Activated CD4-positive, alpha-beta T cell treated with anti-CD3 and anti-CD28 coated beads, Interleukin-2, amount 50 U/mL, for 1 hour (primary cell): Measurements from ENCODE around the gene KIAA0408.
"Not testable (repeated sequence)": the region's sequence is repeated elsewhere in the genome, so short reads cannot be mapped to it uniquely, and the experiment has no call there.

ENCODE experiments used
- DNase-seq: peaks from one replicate; pipeline ENCODE4 v3.0.0-alpha.2; 2020

KIAA0408 gene

DNA sequence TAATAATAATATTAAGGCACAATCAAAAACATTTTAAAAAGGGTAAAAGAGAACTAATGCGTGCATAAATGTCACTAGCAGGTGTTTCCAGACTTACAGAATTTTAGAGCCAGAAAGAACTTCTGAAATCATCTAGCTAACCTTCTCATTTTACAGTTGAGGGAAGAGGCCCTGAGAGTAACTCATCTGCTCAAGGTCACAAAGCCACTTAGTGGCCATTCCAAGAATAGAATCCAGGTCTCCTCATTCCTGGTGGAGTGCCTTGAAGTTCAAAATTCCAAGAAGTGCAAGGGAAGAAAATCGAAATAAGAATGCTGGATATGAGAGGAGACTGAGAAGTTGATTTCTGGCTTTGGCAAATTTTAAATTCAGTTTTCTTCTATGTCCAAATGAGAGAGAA is 3.2 kb upstream of the KIAA0408 start:
- no peak for DNase-seq

- DNase-seq: no peak
These were observed 1.3 kb upstream of the KIAA0408 start for GRCh38 chr6:127460465-127460864.

GRCh38 chr6:127458817-127459216 is 372 bp downstream of the KIAA0408 start:
- no peak for DNase-seq

DNA sequence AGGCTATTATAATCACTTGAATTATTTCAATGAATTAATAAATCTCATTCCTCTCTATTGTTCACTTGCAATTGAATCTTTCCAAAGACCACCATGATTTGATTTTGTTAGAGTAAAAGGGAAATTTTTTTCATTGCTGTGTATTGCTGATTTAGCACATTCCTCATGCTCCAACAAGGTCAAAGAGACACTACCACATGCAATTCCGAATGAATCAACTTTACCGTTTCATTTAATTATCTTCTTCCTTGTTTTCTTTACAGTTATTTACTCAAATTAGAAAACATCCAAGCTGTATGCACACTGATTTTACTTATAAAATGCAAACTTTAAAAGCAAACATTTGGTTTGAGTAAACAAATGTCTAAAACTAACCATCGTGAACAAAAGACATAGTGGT is 967 bp downstream of the KIAA0408 start:
- DNase-seq: no peak

DNA sequence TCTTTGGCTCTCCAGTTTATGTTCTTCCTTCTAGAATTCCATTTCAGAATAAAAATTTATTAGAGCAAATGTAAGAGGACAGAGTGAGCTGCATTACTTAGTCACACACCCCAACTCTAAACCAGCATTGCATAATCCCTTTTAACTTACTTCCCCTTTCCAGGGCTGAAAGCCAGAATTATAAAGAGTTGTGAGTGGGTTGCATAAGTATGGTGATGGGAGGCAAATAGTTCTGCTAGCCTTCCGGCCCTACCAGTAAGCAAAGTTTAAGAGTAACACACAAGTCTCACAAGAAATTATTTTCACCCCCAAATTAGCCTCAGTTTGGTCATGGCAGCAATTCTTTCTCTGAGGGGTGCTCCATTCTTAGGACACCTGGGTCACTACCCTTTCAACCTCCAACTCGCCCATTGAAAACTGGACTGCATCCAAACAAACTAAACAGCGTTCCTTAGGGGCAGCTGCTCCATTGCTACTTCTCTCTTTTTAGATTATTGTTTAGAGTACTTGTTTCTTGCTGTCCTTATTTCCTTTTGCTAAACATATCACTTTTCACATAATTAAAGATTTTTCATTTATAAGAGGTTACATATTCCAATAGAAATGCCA is 1.6 kb downstream of the KIAA0408 start:
- no peak for DNase-seq

GRCh38 chr6:127456465-127456864 is 2.7 kb downstream of the KIAA0408 start:
- DNase-seq: no peak

GRCh38 chr6:127453845-127454619 is 5.2 kb downstream of the KIAA0408 start:
- DNase-seq: no peak

DNA sequence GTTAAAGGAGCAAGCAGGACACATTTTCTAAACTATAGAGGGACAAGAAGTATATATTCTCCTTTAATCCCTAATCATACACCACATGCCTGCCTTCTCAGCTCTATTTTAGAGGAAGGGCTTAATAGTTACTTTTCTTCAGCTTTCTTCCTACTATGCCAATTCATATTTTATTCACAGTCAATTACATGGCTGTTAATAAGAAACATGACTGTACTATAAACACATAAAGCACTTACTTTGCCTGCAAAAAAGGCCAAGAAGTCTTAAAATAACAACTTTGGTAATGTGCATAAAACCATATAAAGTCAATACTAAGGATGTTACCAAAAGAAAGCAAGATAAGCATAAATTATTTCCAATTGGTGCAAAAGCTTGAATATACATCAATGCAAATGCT is 6.4 kb downstream of the KIAA0408 start:
- DNase-seq: no peak

- no peak for DNase-seq
These were observed 7.8 kb downstream of the KIAA0408 start for GRCh38 chr6:127451388-127451787.

DNA sequence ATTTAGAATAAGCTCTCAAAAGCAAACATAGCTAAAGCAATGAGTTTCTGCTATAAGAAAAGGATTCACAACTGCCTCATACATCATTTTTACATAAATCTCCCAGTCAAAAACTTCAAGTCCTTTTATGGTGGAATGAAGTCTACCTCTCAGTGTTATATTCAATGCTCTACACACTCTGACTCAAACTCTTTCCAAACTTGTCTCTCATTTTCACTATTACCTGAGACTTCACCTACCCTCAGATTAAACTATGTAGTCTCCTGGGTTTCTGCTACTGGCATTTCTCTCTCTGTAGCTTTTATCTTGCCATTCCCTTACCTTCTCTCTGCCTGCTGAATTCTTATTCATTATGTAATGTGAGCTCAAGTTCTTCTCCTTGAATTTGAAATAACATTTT is 11.4 kb downstream of the KIAA0408 start:
- no peak for DNase-seq

DNA sequence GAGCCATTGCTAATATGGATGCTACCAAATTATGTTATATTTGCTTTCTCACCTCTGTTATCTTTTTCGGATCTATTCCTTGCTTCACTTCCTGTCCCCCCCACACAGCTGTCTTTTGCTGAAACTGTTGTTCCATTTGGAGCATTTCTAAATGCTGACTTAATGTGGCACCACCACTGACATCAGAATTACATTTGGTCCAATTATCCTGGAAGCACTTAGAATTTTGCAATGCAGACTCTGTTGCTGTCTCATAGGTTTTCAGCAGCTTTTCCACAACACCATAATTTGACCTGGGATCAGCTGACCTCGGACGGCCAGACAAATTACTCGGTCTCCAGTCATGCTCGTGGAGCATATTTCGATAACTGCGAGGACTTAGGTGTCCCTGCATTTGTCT is 12.8 kb downstream of the KIAA0408 start:
- no peak for DNase-seq

DNA sequence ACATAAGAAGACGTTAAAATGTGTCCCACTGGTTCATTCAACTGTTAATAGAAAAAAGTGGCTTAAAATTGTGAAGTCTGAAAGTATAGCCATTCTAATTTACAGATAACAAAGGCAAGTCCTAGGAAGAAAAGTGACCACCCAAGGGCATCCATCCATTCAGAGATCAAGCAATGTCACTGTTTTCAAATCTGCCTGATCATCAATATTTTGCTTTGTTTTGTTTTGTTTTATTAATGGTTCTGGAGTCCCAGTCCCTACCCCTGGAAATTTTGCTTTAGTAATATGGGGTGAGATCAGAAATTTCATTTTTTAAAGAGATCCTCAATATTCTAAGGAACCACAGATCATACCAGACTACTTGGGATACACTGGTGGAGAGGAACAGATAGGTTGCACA is 17.3 kb downstream of the KIAA0408 start:
- no peak for DNase-seq

DNA sequence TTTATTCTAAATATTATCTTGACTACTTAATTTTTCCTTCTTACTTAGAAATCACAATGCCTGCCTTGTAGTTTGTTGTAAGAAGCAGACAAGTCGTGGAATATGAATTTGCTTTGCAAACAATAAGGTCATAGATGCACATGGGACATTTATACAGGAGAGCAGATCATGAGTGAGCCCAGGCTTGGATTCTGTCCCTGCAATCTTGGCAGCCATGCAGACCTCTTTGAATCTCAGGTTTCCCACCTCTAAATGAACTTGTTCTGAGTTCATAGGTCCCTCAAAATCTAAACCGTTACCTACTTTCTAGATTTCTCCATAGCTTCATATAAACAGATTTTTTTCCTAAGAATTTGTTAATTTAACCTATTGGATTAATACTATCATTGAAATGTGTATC is 19.5 kb downstream of the KIAA0408 start:
- no peak for DNase-seq

DNA sequence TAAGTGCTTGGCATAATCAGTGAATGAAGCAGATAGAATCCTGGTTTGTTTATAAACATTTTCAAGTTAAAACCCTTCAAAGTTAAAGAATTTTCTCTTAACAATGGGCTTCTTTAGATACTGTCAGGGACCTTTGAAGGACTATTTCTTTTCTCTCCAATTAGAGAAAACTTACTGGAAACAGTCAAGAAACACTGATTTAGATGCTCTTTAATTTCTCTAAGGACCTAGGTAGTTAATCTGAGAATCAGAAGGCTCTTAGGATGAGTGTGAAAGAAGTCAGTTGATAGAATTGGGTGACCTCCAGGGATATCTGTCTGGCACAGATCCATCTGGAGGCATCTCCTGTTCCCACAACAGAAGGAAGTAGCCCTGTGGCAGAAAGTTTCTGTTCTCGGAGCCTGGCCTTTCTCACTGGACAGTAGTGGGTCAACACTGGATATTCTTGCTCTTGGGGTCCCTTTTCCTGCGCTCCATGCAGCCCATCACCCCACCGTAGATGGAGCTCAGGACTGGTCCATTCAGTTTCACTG is 22.5 kb downstream of the KIAA0408 start:
- DNase-seq: no peak

- no peak for DNase-seq
These were observed 23.5 kb downstream of the KIAA0408 start for GRCh38 chr6:127435626-127436220.

GRCh38 chr6:127434651-127435050 is 24.5 kb downstream of the KIAA0408 start:
- no peak for DNase-seq

DNA sequence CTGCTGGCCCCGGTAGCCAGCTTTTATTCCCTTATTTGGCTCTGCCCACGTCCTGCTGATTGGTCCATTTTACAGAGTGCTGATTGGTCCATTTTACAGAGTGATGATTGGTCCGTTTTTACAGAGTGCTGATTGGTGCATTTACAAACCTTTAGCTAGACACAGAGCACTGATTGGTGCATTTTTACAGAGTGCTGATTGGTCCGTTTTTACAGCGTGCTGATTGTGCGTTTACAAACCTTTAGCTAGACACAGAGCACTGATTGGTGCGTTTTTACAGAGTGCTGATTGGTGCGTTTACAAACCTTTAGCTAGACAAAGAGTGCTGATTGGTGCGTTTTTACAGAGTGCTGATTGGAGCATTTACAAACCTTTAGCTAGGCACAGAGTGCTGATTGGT is 30.6 kb downstream of the KIAA0408 start:
- DNase-seq: not testable (repeated sequence)

- no peak for DNase-seq
These were observed 35.3 kb downstream of the KIAA0408 start for GRCh38 chr6:127423921-127424320.

GRCh38 chr6:127421164-127421563 is 38.0 kb downstream of the KIAA0408 start:
- not testable (repeated sequence) for DNase-seq

GRCh38 chr6:127420556-127420955 is 38.6 kb downstream of the KIAA0408 start:
- peak; percentile 51 for DNase-seq

- no peak for DNase-seq
These were observed 44.1 kb downstream of the KIAA0408 start for GRCh38 chr6:127415096-127415495.

GRCh38 chr6:127413123-127413522 is 46.1 kb downstream of the KIAA0408 start:
- DNase-seq: not testable (repeated sequence)

DNA sequence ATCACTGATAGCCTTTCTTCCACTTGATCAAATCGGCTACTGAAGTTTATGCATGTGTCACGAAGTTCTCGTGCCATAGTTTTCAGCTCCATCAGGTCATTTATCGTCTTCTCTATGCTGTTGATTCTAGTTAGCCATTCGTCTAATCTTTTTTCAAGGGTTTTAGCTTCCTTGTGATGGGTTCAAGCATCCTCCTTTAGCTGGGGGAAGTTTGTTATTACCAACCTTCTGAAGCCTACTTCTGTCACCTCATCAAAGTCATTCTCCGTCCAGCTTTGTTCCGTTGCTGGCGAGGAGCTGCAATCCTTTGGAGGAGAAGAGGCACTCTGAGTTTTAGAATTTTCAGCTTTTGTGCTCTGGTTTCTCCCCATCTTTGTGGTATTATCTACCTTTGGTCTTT is 47.2 kb downstream of the KIAA0408 start:
- DNase-seq: not testable (repeated sequence)
